Stimulated activated CD8-positive, alpha-beta memory T cell treated with anti-CD3 and anti-CD28 coated beads, Interleukin-12 subunit alpha, Interleukin-12 subunit beta, amount 100 ng/mL, for 24 hours (primary cell): ENCODE measurements around the gene HSD17B8.

ENCODE experiments used
- DNase-seq: peaks from one replicate; pipeline ENCODE4 v3.0.0-alpha.2; 2020; ENCODE audit errors: extremely low read depth

The HSD17B8 gene

DNA sequence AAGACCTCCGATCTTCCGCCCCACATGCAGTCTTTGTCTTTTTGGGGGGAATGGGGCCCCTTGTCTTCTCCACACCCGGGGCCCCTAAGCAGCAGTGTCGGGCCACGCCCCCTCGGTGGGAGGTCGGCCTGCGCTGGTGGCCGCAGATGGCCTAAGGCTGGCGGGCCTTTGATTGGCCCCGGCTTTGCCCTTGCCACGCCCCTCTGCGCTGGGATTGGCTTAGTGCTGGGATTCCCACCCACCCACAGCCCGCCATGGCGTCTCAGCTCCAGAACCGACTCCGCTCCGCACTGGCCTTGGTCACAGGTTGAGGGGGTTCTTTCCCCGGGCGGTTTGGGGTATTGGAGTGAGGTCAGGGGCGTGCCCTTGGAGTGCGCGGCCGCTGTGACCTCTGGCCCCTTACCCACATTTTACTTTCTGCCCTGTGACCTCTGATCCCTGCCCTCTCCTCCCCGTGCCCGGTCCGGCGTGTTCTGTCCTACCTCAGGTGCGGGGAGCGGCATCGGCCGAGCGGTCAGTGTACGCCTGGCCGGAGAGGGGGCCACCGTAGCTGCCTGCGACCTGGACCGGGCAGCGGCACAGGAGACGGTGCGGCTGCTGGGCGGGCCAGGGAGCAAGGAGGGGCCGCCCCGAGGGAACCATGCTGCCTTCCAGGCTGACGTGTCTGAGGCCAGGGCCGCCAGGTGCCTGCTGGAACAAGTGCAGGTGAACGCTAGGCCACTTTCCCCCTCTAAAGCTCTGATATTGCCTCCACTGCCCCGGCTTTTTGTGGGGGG, at the start of gene HSD17B8:
TSS of gene HSD17B8 (plus strand) at position 241 of the 776 bp plus-strand sequence. CDS start at position 255, 14 bp downstream.
- DNase-seq = peak; percentile 84

DNA sequence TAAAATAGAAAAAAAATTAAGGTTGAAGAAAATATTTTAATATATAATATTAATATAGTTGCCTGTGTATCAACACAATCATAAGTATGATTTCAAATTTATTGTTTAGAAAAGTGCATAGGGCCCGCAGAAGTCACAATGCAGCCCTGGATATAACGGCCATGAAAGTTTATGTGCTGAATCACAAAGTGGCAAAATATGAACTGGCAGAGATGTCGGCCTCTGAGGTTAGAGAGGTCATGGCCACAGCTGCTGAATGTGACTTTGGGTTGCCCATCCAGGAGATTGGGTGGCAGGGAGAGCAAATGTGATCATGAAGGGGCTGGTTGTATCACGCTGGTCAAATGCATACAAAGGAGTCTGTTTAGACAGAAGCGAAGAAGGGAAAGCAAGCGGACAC, 47.9 kb upstream of the HSD17B8 start:
- DNase-seq = no peak

DNA sequence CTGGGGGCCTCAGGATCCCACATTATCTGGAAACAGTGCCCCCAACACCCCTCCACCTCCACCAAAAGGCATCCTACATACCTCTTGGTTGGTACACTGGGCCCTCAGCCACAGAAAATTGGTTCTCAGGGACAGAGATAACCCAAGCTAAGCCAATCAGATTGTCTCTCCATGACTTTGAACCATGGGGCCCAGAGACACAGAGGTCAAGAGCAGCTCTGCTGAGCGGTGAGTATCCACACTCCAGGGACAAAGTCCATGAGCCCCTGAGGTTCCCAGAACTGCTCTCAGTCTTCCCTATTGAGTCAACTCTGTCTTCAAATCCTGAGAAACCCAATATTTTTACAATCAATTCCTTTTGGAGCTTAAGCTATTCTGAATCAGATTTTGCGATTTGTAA, 47.5 kb upstream of the HSD17B8 start:
- no peak for DNase-seq

DNA sequence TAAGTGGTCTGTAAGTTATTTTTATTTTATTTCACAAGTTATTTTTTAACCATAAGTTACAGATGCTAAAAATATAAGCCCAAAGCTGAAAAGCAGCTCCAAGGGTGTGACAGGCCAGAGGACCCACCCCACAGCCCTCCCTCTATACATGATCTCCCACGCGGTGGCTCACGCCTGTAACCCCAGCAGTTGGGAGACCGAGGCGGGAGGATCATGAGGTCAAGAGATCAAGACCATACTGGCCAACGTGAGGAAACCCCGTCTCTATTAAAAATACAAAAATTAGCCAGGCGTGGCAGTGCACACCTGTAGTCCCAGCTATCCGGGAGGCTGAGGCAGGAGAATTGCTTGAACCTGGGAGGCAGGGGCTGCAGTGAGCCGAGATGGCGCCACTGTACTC, 44.4 kb upstream of the HSD17B8 start:
- DNase-seq = no peak

DNA sequence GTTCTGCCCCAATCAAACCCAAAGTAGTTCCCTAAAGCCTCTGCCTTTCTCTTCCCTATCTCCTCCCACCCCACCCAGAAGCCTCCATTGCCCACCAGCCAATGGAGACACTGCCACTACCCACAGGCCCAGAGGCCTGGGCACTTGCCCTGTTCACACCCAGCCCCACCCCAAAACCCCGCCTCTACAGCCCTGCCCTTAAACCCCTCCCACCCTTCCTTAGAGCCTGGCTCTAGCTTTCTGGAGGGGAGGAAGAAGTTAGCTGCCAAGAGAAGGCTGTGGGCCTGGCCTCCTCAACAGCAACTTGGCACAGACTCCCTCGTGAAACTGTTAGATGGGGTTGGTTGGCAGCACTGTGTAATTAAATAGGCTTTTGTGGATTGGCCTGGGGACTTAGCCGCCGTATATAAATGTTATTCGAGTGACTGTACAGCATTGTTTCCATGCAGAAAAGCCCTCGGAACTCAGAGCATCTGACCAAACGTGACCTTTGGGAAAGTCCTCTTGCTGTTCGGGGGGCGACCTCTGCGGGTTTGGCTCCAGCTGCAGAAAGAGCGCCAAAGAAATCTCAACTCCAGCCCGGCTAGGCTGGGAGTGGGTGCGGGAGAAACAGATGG, 43.6 kb upstream of the HSD17B8 start:
- no peak for DNase-seq

DNA sequence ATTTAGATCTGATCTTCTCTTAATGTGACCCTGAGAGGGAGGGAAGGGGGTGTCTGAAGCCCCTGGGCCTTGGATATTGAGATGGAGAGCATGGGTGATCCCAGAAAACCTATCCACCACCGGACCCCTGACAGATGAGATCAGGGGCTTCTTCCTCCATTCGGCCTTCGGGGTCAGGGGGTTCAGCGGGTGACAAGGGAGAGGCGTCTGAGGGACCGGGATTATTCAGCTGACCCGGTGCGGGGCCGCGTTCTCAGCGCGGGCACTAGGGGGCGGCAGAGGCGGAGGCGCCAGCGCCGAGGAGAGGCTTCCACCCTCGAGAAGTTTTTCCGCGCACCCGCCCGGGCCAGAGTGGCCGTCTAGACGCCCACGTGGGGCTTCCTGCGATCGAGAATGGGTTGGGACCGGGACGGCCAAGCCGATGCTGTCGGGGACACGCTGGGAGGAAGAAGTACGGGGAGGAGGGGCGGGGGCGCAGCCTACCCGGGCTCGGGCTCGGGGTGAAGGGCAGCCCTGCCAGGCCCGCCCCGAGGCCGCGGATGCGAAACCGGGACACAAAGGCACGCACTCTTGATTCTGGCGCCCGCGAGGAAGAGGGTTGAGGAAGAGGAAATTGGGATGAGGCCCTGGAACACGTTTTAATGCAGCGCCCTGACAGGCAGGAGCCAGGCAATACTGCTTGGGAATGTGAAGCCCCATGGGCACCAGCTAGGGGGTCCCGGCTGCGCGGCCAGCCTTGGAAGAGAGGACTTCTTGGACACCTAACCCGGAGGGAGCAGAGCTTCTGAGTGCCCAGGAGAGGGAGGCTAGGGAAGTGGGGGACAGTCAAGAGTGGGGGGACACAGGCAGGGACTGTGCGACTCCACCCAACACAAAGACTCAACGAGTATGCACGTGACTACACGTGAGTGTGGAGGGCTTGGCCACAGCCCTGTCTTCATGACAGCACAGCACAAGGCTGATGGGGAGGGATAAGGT, 42.8 kb upstream of the HSD17B8 start:
- DNase-seq = peak; percentile 46

DNA sequence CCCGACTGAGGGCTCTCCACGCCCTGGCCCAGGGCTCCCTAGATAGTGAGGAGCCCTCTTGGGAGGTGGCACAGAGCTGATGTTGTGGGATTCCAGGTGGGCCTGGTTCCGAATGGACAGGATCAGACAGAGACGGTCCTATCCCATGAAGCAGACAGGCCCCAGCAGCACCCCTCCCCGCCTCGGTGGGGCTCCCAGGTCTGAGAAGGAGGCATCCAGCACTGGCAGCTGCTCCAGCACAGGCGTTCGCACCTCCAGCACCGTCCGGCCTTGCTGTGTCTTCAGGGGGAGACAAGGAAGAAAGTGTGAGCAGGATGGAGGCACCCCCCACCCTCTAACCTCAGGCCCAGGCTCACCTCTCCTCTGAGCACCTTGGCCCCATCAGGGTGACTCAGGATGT, 40.9 kb upstream of the HSD17B8 start:
- no peak for DNase-seq

DNA sequence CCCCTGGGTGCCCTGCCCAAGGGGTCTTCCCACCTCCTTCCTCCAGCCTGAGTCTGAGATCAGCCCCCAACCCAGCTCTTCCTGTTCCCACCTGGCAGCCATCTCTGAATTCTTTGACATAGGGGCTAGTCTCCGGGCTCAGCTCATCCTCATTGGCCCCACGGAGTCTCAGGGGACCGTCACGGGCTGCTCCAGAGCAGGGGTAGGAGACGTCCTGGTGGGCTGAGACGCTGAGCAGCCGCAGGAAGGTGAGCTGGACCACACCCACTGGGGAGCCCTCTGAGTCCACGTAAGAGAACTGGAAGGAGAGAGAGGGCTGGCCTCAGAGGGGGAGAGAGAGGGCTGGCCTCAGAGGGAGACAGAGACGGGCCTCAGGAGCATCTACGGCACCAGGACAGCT, 40.3 kb upstream of the HSD17B8 start:
- DNase-seq = no peak

DNA sequence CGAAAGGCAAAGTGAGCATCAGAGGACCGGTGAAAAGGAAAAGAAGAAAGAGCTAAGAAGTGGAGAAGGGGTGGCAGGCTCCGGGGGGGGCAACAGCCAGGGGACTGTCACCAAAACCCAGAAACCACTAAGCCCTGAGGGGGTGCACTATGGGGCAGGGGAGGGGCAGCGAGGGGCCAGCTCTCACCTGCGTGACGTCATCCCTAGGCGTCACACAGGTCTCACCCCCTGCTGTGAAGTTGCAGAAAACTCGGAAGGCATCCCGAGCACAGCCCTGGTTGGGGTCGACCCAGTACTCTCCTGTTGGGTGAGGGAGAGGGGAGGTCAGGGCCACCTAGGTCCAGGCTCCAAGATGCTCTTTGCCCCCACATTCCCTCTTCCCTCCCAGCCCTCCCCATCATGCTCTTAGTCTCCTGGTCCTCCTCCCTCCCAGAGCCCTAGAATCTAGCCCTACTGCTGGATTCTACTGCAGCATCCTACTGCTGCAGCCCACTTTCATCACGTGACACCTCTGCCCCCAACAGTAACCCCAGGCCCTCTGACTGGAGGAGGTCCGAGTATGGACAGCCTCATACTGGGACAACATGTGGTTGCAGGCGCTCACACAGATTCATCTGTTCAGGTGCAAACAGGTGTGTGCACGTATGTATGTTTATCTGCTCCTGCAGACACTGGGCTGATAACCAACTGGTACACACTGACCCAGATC, 39.6 kb upstream of the HSD17B8 start:
- no peak for DNase-seq

DNA sequence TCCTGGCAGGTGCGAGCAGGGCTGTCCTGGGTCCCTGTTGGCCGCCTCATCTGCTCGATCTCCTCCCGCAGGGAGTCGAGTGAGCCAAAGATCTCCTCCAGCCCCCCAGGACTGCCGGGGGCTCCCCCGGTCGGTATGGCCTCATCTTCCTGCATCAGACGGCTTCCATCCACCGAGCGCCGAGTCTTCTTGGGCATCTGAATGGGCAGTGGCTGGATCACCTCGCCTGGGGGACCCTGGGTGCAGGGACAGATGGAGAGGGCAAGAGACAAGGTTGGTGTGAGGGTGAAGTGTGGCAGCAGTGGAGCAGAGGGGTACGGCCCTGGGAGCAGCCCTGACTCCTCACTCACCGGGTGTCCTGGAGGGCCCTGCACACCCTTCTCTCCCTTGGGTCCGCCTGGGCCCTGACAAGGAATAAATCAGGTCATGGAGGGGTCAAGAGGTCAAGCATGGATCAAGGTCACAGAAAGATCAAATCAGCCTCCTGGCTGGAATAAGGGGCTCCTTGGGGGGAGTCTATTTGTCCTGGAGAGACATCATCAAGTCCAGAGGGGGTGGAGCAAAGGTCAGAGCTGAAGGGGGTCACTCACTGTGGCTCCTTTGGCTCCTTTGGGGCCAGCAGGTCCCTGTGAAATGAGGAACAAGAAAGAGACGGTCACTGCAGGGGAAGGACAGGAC, 38.7 kb upstream of the HSD17B8 start:
- no peak for DNase-seq

DNA sequence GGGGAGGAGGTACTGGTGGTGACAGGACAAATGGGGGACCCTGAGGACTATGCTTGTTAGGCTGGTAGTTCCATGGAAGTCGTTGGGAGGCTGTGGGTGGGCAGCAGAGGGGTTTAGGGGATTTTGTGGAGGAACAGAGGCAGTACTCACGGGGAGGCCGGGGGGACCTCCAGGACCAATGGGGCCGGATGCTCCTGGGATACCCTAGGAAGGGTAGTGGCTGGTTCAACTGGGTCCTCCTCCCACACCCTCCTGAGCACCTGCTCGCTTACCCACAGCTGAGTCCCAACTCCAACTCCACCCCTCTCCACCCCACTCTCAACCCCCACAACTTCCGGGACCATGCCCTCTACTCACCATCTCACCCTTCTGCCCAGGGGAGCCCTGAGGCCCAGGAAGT, 38.1 kb upstream of the HSD17B8 start:
- DNase-seq = no peak

DNA sequence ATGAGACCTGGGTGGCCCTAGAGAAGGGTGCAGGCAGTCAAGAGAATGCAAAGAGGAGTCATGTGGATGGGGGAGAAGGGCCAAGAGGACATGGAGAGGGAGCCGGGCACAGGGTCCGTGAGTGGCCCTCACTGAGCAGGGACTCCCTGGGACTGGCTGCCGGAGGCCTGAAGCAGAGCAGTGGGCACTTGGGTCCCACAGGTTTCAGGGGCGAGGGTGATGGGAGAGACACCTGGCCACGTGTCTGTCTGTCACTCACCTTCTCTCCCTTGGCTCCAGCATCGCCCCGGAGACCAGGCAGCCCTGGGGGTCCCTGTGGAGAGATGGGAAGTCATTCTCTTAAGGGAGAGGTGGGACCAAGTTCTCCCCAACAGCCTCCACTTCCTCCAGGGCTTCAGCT, 37.6 kb upstream of the HSD17B8 start:
- DNase-seq = no peak

DNA sequence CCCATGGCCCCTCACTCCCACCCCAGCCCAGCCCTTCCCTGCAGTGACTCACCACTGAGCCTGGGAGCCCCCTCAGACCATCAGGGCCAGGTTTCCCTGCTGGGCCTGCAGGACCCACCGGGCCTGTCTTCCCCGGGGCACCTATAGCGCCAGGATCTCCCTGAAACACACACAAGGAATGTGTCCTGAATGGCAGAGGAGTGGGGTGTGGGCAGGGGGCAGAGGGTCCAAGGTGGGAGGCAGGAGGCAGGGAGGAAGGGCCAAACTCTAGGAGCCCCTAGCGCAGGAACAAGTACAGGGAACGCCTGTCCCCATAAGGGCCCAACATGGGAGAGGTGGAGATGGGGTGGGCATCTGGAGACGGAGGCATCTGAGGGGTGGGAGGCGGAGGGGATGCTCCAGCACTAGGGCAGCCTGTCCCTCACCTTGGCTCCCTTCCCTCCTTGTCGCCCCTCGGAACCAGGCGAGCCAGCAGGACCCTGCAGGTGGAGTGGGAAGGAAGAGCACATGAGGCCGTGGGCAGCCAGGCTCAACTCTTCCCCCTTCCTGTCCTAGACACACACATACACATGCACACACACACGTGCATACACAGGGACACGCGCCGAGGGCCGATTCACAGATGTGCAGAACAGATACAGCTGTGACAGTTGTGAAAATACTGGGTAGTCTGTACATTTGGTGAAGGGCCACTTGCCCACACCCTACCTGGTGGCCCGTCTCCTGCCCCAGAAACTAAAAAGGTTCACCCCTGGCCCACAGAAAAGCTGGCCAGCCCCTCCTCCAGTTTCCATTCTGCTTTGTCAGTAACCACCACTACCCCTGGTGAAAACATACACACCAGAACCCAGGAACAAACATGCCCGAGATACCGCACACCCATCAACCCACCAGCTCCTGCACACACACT, 36.8 kb upstream of the HSD17B8 start:
- DNase-seq = no peak

DNA sequence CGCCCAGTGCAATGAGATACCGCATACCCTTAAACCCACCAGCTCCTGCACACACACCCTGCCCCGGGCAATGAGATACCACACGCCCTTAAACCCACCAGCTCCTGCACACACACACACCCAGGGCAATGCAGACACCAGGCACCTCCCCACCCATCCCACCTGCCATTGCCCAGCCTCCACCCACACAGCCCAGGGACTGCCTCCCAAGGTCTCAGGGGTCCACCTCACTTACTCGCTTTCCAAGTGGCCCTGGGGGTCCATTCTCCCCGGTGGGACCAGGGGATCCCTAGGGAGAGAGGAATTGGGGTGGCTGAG, 36.2 kb upstream of the HSD17B8 start:
- no peak for DNase-seq

DNA sequence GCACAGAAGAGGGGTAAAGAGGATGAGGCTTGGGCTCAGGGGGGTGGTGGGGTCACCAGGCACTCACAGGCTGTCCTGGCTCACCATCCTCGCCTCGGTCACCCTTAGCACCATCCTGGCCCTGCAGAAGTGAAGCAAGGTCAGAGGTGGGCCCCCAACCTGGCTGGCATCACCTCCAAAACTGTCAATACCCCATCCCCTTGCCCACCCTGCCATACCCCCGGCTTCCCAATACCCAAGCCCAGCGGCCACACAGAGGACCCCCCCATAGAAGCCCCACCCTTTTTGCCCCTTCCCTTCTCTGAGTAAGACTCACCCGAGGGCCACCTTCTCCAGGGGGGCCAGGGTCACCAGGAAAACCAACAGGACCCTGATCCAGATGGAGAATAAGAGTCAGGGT, 35.8 kb upstream of the HSD17B8 start:
- no peak for DNase-seq

DNA sequence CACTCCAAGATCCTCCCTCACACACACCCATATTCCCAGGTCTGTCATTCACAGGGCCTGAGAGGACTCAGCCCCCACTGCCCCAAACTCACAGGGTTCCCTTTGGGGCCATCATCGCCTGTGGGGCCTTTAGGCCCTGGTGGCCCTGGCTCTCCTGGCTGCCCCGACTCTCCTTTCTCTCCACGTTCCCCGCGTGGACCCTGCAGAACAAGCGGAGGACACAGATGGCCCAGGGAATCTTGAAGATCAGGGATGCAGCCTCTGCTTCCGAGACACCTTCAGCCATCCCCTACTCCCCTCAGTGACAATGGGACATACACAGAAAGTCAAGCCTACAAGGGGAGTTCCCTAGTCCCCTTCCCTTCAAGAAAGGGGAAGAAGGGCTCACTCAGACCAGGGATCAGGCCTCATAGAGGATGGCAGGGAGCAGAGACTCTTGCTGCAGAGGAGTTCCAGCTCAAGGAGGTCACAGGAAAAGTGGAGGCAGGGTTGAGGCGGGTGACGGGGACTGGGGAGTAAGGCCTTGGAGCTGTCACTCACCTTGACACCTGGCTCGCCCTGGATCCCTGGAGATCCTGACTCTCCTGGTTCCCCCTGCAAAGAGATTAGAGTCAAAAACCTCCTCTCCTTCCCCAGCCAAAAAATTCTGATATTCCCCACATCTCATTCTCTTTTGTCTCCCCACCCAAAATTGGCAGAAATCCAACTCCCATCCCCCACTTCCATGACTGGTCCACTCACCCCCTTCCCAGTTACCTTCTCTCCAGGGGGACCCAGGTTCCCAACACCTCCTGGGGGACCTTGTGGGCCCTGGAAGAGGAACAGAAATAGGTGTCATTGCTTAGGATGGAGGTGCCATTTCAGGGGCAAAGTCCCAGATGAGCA, 34.9 kb upstream of the HSD17B8 start:
- DNase-seq = no peak

DNA sequence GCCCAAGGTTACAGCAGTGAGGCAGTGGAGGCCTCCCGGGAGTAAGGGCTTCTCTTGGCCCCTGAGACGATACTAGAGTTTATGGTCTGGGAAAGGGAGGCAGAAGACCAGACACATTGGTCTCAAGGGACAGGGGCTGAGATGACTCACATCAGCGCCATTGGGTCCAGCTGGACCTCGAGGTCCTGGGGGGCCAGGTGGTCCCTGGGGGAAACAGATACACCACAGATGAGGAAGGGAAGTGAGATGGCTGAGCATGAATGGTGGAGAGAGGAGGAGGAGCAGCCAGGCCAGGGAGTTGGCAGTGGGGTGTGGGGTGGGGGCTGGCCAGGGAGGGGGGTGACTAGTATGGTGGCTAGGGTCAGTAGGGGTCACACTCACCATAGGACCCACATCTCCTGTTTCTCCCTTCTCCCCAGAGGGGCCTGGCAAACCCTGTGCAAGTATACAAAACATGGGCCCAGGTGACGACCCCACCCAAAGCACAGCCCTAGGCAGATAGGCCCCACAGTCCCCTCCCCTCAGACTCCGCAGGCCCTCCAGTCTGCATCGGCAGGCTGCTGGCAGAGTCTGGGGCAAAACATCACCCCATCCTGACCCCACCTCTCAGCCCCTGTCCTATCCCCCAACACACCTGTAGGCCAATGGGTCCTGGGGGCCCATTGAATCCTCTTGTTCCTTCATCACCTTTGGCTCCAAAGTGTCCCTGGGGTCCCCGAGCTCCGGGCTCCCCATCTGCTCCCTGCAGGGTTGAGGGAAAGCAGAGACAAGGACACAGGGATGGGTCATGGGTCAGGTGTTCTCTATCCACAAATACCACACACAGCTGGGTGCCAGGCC, 34.1 kb upstream of the HSD17B8 start:
- no peak for DNase-seq
